PC-9 (cell line): Measurements from ENCODE around the gene STARD8.

Experiments used
- CTCF ChIP-seq: fragments of 200-600 bp; sonication (generic); conservative IDR thresholded peaks from 2 replicates; pipeline ENCODE4 v1.6.1; 2017; ENCODE audit warnings: mixed run types, antibody characterized with exemption, mild to moderate bottlenecking, moderate library complexity
- EZH2 ChIP-seq: fragments of 200-600 bp; sonication (generic); IDR thresholded peaks from 2 replicates; pipeline ENCODE4 v1.8.0; 2017; ENCODE audit warnings: antibody characterized with exemption, low read depth

- TF ChIP-seq CTCF (peak; percentile 34; the same call in 1 of the 2 replicates), EZH2 (no peak)
Observed at GRCh38 chrX:68719904-68720614, 72.6 kb downstream of the STARD8 start.
